IPS DF 6.9 (cell line): Measurements from ENCODE around the gene RRP1.

Experiments
- DNase-seq: peaks from one replicate; pipeline ENCODE4 v3.0.0-alpha.2; 2013; ENCODE audit warnings: low read depth, low spot score
- H3K27ac ChIP-seq: one replicate; pipeline ENCODE4 v1.5.1; 2013; ENCODE audit warnings: low read length, control low read depth
- H3K27me3 ChIP-seq: 2 replicates; pipeline ENCODE4 v1.6.1; 2013; ENCODE audit warnings: mild to moderate bottlenecking, low read length; ENCODE audit not compliant: control insufficient read depth, insufficient read depth
- H3K36me3 ChIP-seq: 2 replicates; pipeline ENCODE4 v1.6.1; 2013; ENCODE audit warnings: low read length; ENCODE audit not compliant: control insufficient read depth, insufficient read depth
- H3K4me1 ChIP-seq: 2 replicates; pipeline ENCODE4 v1.6.1; 2013; ENCODE audit warnings: low read length; ENCODE audit not compliant: control insufficient read depth, insufficient read depth
- H3K4me3 ChIP-seq: 2 replicates; pipeline ENCODE4 v1.5.1; 2013; ENCODE audit warnings: mild to moderate bottlenecking, low read length
- H3K9me3 ChIP-seq: 2 replicates; pipeline ENCODE4 v1.6.1; 2013; ENCODE audit warnings: low read length, inconsistent platforms; ENCODE audit not compliant: control insufficient read depth, insufficient read depth
- WGBS: extraction: QIAGEN DNeasy Blood & Tissue Kit; methylation state at CpG from one replicate; pipeline ENCODE4 v1.1.7; 2013; ENCODE audit warnings: mixed read lengths, missing lambda C conversion rate; ENCODE audit not compliant: insufficient read length, insufficient coverage; 5-methylcytosine and 5-hydroxymethylcytosine counted together

The RRP1 gene

GRCh38 chr21:43759651-43760050, 29.7 kb upstream of the RRP1 start:
- no CpG with 5 or more reads among the region's 19 CpGs for WGBS
- DNase-seq: no peak
- Histone ChIP-seq H3K4me3 (no peak overlapping the region), H3K4me1 (no peaks in the 10 kb centered on the region), H3K27me3 (no peaks in the 10 kb centered on the region), H3K9me3 (no peaks in the 10 kb centered on the region), H3K27ac (no peak overlapping the region), H3K36me3 (peaks cover 20% of the 10 kb centered on the region)

- peaks cover 19% of the 10 kb centered on the region for H3K36me3 ChIP-seq
- H3K9me3 ChIP-seq: no peaks in the 10 kb centered on the region
- H3K27me3 ChIP-seq: no peaks in the 10 kb centered on the region
- no peak overlapping the region for H3K27ac ChIP-seq
- H3K4me3 ChIP-seq: no peak overlapping the region
- DNase-seq: no peak
- H3K4me1 ChIP-seq: no peaks in the 10 kb centered on the region
- no CpG with 5 or more reads among the region's 22 CpGs for WGBS
Measured at GRCh38 chr21:43760391-43760958, 28.9 kb upstream of the RRP1 start.

GRCh38 chr21:43761886-43762285, 27.5 kb upstream of the RRP1 start:
- no peaks in the 10 kb centered on the region for H3K9me3 ChIP-seq
- H3K27me3 ChIP-seq: no peaks in the 10 kb centered on the region
- no peak for DNase-seq
- peaks cover 14% of the 10 kb centered on the region for H3K36me3 ChIP-seq
- H3K4me3 ChIP-seq: no peak overlapping the region
- no peak overlapping the region for H3K27ac ChIP-seq
- no CpG with 5 or more reads among the region's 18 CpGs for WGBS
- no peaks in the 10 kb centered on the region for H3K4me1 ChIP-seq

GRCh38 chr21:43762303-43763128, 26.9 kb upstream of the RRP1 start:
- no peaks in the 10 kb centered on the region for H3K9me3 ChIP-seq
- no peak overlapping the region for H3K27ac ChIP-seq
- no peaks in the 10 kb centered on the region for H3K27me3 ChIP-seq
- H3K4me3 ChIP-seq: no peak overlapping the region
- no peak for DNase-seq
- H3K4me1 ChIP-seq: no peaks in the 10 kb centered on the region
- WGBS: no CpG with 5 or more reads among the region's 15 CpGs
- peaks cover 14% of the 10 kb centered on the region for H3K36me3 ChIP-seq

GRCh38 chr21:43763901-43764523, 25.4 kb upstream of the RRP1 start:
- WGBS: no CpG with 5 or more reads among the region's 10 CpGs
- Histone ChIP-seq H3K9me3 (no peaks in the 10 kb centered on the region), H3K36me3 (peaks cover 11% of the 10 kb centered on the region), H3K4me3 (no peak overlapping the region), H3K27ac (no peak overlapping the region), H3K27me3 (no peaks in the 10 kb centered on the region), H3K4me1 (peaks cover 4% of the 10 kb centered on the region; the same call in 1 of the 2 replicates)
- no peak for DNase-seq

GRCh38 chr21:43764576-43765495, 24.5 kb upstream of the RRP1 start:
- no peaks in the 10 kb centered on the region for H3K9me3 ChIP-seq
- WGBS: no CpG with 5 or more reads among the region's 19 CpGs
- peaks cover 11% of the 10 kb centered on the region for H3K36me3 ChIP-seq
- no peak overlapping the region for H3K4me3 ChIP-seq
- H3K27ac ChIP-seq: no peak overlapping the region
- H3K27me3 ChIP-seq: no peaks in the 10 kb centered on the region
- DNase-seq: no peak
- peaks cover 4% of the 10 kb centered on the region; the same call in 1 of the 2 replicates for H3K4me1 ChIP-seq

- Histone ChIP-seq H3K27ac (no peak overlapping the region), H3K4me1 (peaks cover 7% of the 10 kb centered on the region; the same call in 1 of the 2 replicates), H3K27me3 (no peaks in the 10 kb centered on the region), H3K9me3 (no peaks in the 10 kb centered on the region), H3K4me3 (no peak overlapping the region), H3K36me3 (peaks cover 2% of the 10 kb centered on the region; the same call in 1 of the 2 replicates)
- no peak for DNase-seq
- WGBS: no CpG with 5 or more reads among the region's 34 CpGs
Measured at GRCh38 chr21:43766734-43767497, 22.5 kb upstream of the RRP1 start.

- no peak overlapping the region for H3K27ac ChIP-seq
- no peak overlapping the region for H3K4me3 ChIP-seq
- no peak for DNase-seq
- no CpG with 5 or more reads among the region's 15 CpGs for WGBS
- H3K4me1 ChIP-seq: peaks cover 7% of the 10 kb centered on the region; the same call in 1 of the 2 replicates
- no peaks in the 10 kb centered on the region for H3K27me3 ChIP-seq
- H3K9me3 ChIP-seq: no peaks in the 10 kb centered on the region
- H3K36me3 ChIP-seq: peaks cover under 1% of the 10 kb centered on the region; the same call in 1 of the 2 replicates
Measured at GRCh38 chr21:43767498-43767983, 21.8 kb upstream of the RRP1 start.

- H3K4me3 ChIP-seq: no peak overlapping the region
- WGBS: no CpG with 5 or more reads among the region's 34 CpGs
- H3K27ac ChIP-seq: no peak overlapping the region
- no peak for DNase-seq
- H3K36me3 ChIP-seq: peaks cover 3% of the 10 kb centered on the region; the same call in 1 of the 2 replicates
- H3K9me3 ChIP-seq: no peaks in the 10 kb centered on the region
- peaks cover 7% of the 10 kb centered on the region; the same call in 1 of the 2 replicates for H3K4me1 ChIP-seq
- H3K27me3 ChIP-seq: no peaks in the 10 kb centered on the region
Measured at GRCh38 chr21:43767984-43768867, 21.2 kb upstream of the RRP1 start.
